ENCODE data around the gene F13B. TPM values are rescaled to one million over a fixed set of nuclear protein-coding genes. Genes with fewer than 3 reads are reported as not detected.
"Not testable (repeated sequence)": the region's sequence is repeated elsewhere in the genome, so short reads cannot be mapped to it uniquely, and the experiment has no call there.

Gene F13B
- total and polyA plus RNA-seq, 2 donors = under 0.01 to 0.05 TPM

DNA sequence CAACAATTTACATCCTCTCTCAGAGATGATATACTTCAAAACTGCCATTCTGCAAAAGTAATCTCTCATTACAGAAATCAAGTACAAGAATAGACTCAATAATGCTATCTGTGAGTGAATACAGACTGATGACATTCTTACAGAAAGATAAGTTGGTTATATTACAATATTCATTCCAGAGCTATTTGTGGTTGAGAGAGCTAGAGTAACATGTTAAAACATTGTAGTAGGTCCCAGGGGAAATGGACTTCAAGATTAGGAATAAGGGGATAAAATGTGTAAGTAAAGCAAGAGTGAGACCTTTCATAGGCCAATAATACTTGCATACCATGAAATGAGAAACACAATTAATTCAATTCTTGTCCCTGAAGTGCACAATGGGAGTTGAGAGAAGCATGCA, 1.5 kb downstream of the F13B start:
- H3K4me1 ChIP-seq (ENCODE audit: control insufficient read depth in 2 of 2, insufficient read depth in 2 of 2, low read length in 2 of 2) = no peaks in the 10 kb centered on the region
- H3K27ac ChIP-seq (ENCODE audit: low read depth in 1 of 2, low read length in 1 of 2) = no peak overlapping the region
- DNase-seq (ENCODE audit: low read depth in 6 of 9, low spot score in 9 of 9) = no peak
- no peak overlapping the region for H3K4me3 ChIP-seq (ENCODE audit: low read length in 2 of 2)
- no peaks in the 10 kb centered on the region for H3K27me3 ChIP-seq (ENCODE audit: control insufficient read depth in 2 of 2, insufficient read depth in 1 of 2, low read length in 1 of 2)
- no peaks in the 10 kb centered on the region for H3K36me3 ChIP-seq (ENCODE audit: control insufficient read depth in 2 of 2, insufficient read depth in 2 of 2, low read length in 1 of 2)
- no peaks in the 10 kb centered on the region for H3K9me3 ChIP-seq (ENCODE audit: control insufficient read depth in 2 of 2, insufficient read depth in 1 of 2, low read length in 1 of 2)

DNA sequence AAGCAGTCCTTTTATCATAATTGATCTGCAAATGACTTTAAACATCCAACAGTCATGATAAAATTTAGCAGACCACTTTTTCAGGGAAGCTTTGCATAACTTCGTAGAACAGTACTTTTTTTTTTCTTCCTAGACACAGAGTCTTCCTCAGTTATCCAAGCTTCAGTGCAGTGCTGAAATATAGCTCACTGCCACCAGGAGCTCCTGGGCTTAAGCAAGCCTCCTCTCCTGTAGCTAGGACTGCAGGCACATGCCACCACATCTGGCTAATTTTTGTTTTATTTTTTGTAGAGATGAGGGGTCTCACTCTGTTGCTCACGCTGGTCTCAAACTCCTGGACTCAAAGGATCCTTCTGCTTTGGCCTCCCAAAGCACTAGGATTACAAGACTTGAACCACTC, 3.8 kb downstream of the F13B start:
- WGBS = 93% methylated on average over 2 of the region's 2 CpGs
- Histone ChIP-seq H3K27ac (ENCODE audit: low read depth in 1 of 2, low read length in 1 of 2) (no peak overlapping the region), H3K4me3 (ENCODE audit: low read length in 2 of 2) (no peak overlapping the region), H3K27me3 (ENCODE audit: control insufficient read depth in 2 of 2, insufficient read depth in 1 of 2, low read length in 1 of 2) (no peaks in the 10 kb centered on the region), H3K9me3 (ENCODE audit: control insufficient read depth in 2 of 2, insufficient read depth in 1 of 2, low read length in 1 of 2) (no peaks in the 10 kb centered on the region), H3K4me1 (ENCODE audit: control insufficient read depth in 2 of 2, insufficient read depth in 2 of 2, low read length in 2 of 2) (no peaks in the 10 kb centered on the region), H3K36me3 (ENCODE audit: control insufficient read depth in 2 of 2, insufficient read depth in 2 of 2, low read length in 1 of 2) (no peaks in the 10 kb centered on the region)
- DNase-seq (ENCODE audit: low read depth in 6 of 9, low spot score in 9 of 9) = no peak

GRCh38 chr1:197062692-197063091, 4.4 kb downstream of the F13B start:
- H3K4me1 ChIP-seq (ENCODE audit: control insufficient read depth in 2 of 2, insufficient read depth in 2 of 2, low read length in 2 of 2) = no peaks in the 10 kb centered on the region
- 90% methylated on average over 2 of the region's 2 CpGs for WGBS
- H3K9me3 ChIP-seq (ENCODE audit: control insufficient read depth in 2 of 2, insufficient read depth in 1 of 2, low read length in 1 of 2) = no peaks in the 10 kb centered on the region

DNA sequence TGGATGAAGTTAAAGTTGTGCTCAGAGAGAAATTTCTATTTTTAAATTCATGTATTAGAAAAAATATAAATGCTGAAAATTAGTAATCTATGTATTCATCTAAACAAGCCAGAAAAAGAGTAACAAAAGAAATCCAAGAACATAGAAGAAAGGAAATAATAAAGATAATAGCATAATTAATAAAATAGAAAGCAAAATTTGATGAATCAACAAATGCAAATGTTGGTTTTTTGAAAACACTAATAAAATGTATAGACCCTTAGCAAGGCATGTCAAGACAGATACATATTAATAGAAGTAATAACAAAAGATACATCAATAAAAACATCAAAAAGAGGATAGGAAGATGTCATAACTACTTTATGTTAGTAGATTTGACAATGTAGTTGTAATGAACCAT, 18.0 kb downstream of the F13B start:
- Histone ChIP-seq H3K36me3 (ENCODE audit: control insufficient read depth in 2 of 2, insufficient read depth in 2 of 2, low read length in 1 of 2) (no peaks in the 10 kb centered on the region), H3K27ac (ENCODE audit: low read depth in 1 of 2, low read length in 1 of 2) (no peak overlapping the region), H3K27me3 (ENCODE audit: control insufficient read depth in 2 of 2, insufficient read depth in 1 of 2, low read length in 1 of 2) (no peaks in the 10 kb centered on the region), H3K4me3 (ENCODE audit: low read length in 2 of 2) (no peak overlapping the region), H3K4me1 (ENCODE audit: control insufficient read depth in 2 of 2, insufficient read depth in 2 of 2, low read length in 2 of 2) (no peaks in the 10 kb centered on the region), H3K9me3 (ENCODE audit: control insufficient read depth in 2 of 2, insufficient read depth in 1 of 2, low read length in 1 of 2) (no peaks in the 10 kb centered on the region)
- no peak for DNase-seq (ENCODE audit: low read depth in 6 of 9, low spot score in 9 of 9)

More at GRCh38 chr1:197062692-197063091, 4.4 kb downstream of the F13B start:
- H3K4me3 ChIP-seq (ENCODE audit: low read length in 2 of 2) = no peak overlapping the region
- H3K27ac ChIP-seq (ENCODE audit: low read depth in 1 of 2, low read length in 1 of 2) = no peak overlapping the region
- DNase-seq (ENCODE audit: low read depth in 6 of 9, low spot score in 9 of 9) = no peak
- H3K36me3 ChIP-seq (ENCODE audit: control insufficient read depth in 2 of 2, insufficient read depth in 2 of 2, low read length in 1 of 2) = no peaks in the 10 kb centered on the region
- H3K27me3 ChIP-seq (ENCODE audit: control insufficient read depth in 2 of 2, insufficient read depth in 1 of 2, low read length in 1 of 2) = no peaks in the 10 kb centered on the region

DNA sequence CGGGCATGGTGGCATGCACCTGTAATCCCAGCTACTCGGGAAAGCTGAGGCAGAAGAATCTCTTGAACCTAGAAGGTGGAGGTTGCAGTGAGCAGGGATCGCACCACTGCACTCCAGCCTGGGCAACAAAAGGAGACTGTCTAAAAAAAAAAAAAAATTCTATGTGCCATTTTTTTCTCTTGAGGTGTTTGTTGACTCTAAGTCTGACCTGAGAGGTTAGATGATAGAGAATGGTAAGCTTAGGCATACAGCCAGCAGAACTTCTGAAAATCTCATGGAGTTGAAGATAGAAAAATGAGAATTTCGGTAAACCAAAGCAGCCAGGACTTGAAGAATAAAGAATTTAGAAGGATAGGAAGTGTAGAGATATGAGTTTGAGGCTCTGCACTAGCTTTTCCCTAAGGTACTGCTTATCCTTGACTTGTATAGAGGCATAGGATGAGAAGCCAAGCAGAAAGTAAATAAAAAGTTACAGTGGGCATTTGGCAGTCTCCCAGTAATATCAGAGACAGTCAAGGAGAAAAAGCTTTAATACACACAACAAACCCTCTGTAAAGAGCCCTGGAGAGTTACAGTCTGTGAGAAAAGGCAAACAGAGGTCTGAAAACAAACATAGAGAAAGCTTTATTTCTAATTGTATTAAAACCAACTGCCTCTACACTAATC, 24.3 kb downstream of the F13B start:
- Histone ChIP-seq H3K4me3 (ENCODE audit: low read length in 2 of 2) (no peak overlapping the region), H3K27ac (ENCODE audit: low read depth in 1 of 2, low read length in 1 of 2) (no peak overlapping the region), H3K36me3 (ENCODE audit: control insufficient read depth in 2 of 2, insufficient read depth in 2 of 2, low read length in 1 of 2) (no peaks in the 10 kb centered on the region), H3K27me3 (ENCODE audit: control insufficient read depth in 2 of 2, insufficient read depth in 1 of 2, low read length in 1 of 2) (no peaks in the 10 kb centered on the region), H3K9me3 (ENCODE audit: control insufficient read depth in 2 of 2, insufficient read depth in 1 of 2, low read length in 1 of 2) (no peaks in the 10 kb centered on the region), H3K4me1 (ENCODE audit: control insufficient read depth in 2 of 2, insufficient read depth in 2 of 2, low read length in 2 of 2) (no peaks in the 10 kb centered on the region)
- no peak for DNase-seq (ENCODE audit: low read depth in 6 of 9, low spot score in 9 of 9)
- 82% methylated on average over 4 of the region's 4 CpGs for WGBS

GRCh38 chr1:197041486-197042353, 25.3 kb downstream of the F13B start:
- Histone ChIP-seq H3K4me1 (ENCODE audit: control insufficient read depth in 2 of 2, insufficient read depth in 2 of 2, low read length in 2 of 2) (no peaks in the 10 kb centered on the region), H3K36me3 (ENCODE audit: control insufficient read depth in 2 of 2, insufficient read depth in 2 of 2, low read length in 1 of 2) (no peaks in the 10 kb centered on the region), H3K9me3 (ENCODE audit: control insufficient read depth in 2 of 2, insufficient read depth in 1 of 2, low read length in 1 of 2) (no peaks in the 10 kb centered on the region), H3K4me3 (ENCODE audit: low read length in 2 of 2) (no peak overlapping the region), H3K27me3 (ENCODE audit: control insufficient read depth in 2 of 2, insufficient read depth in 1 of 2, low read length in 1 of 2) (no peaks in the 10 kb centered on the region), H3K27ac (ENCODE audit: low read depth in 1 of 2, low read length in 1 of 2) (no peak overlapping the region)
- 70% methylated on average over 7 of the region's 7 CpGs for WGBS
- DNase-seq (ENCODE audit: low read depth in 6 of 9, low spot score in 9 of 9) = no peak

- Histone ChIP-seq H3K36me3 (ENCODE audit: control insufficient read depth in 2 of 2, insufficient read depth in 2 of 2, low read length in 1 of 2) (no peaks in the 10 kb centered on the region), H3K4me3 (ENCODE audit: low read length in 2 of 2) (no peak overlapping the region), H3K9me3 (ENCODE audit: control insufficient read depth in 2 of 2, insufficient read depth in 1 of 2, low read length in 1 of 2) (no peaks in the 10 kb centered on the region), H3K27ac (ENCODE audit: low read depth in 1 of 2, low read length in 1 of 2) (no peak overlapping the region), H3K4me1 (ENCODE audit: control insufficient read depth in 2 of 2, insufficient read depth in 2 of 2, low read length in 2 of 2) (no peaks in the 10 kb centered on the region), H3K27me3 (ENCODE audit: control insufficient read depth in 2 of 2, insufficient read depth in 1 of 2, low read length in 1 of 2) (no peaks in the 10 kb centered on the region)
- WGBS = 95% methylated on average over 3 of the region's 3 CpGs
- DNase-seq (ENCODE audit: low read depth in 6 of 9, low spot score in 9 of 9) = no peak
Measured at GRCh38 chr1:197036861-197037260, 30.2 kb downstream of the F13B start.

- H3K27ac ChIP-seq (ENCODE audit: low read depth in 1 of 2, low read length in 1 of 2); H3K4me1 ChIP-seq (ENCODE audit: control insufficient read depth in 2 of 2, insufficient read depth in 2 of 2, low read length in 2 of 2); H3K9me3 ChIP-seq (ENCODE audit: control insufficient read depth in 2 of 2, insufficient read depth in 1 of 2, low read length in 1 of 2); H3K4me3 ChIP-seq (ENCODE audit: low read length in 2 of 2); H3K36me3 ChIP-seq (ENCODE audit: control insufficient read depth in 2 of 2, insufficient read depth in 2 of 2, low read length in 1 of 2); H3K27me3 ChIP-seq (ENCODE audit: control insufficient read depth in 2 of 2, insufficient read depth in 1 of 2, low read length in 1 of 2); DNase-seq (ENCODE audit: low read depth in 6 of 9, low spot score in 9 of 9): not testable (repeated sequence)
- 91% methylated on average over 6 of the region's 6 CpGs for WGBS
Measured at GRCh38 chr1:197034631-197035339, 32.3 kb downstream of the F13B start.

DNA sequence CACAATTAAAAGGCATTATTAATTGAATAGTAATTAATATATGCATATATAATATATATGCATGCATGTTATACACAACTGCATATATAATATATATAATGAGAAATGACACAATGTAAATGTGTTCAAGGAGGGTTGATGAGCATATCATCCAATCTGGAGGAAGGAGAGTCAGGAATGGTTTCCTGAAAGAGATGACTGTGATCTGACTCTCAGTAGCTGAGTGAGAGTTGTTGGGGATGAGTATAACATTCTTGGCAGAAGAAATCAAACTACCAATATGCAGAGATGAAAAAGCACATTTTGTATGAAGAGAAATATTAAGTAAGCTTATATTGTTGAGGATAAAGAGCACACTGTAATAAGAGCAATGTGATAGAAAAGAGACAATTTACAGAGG, 37.3 kb downstream of the F13B start:
- Histone ChIP-seq H3K9me3 (ENCODE audit: control insufficient read depth in 2 of 2, insufficient read depth in 1 of 2, low read length in 1 of 2) (no peaks in the 10 kb centered on the region), H3K27me3 (ENCODE audit: control insufficient read depth in 2 of 2, insufficient read depth in 1 of 2, low read length in 1 of 2) (no peaks in the 10 kb centered on the region), H3K4me1 (ENCODE audit: control insufficient read depth in 2 of 2, insufficient read depth in 2 of 2, low read length in 2 of 2) (no peaks in the 10 kb centered on the region), H3K4me3 (ENCODE audit: low read length in 2 of 2) (no peak overlapping the region), H3K27ac (ENCODE audit: low read depth in 1 of 2, low read length in 1 of 2) (no peak overlapping the region), H3K36me3 (ENCODE audit: control insufficient read depth in 2 of 2, insufficient read depth in 2 of 2, low read length in 1 of 2) (no peaks in the 10 kb centered on the region)
- no peak for DNase-seq (ENCODE audit: low read depth in 6 of 9, low spot score in 9 of 9)
